Umbilical cord (tissue), 2 donors: ENCODE results near the gene PLCL1. TPM values are rescaled to one million over a fixed set of nuclear protein-coding genes. Genes with fewer than 3 reads are reported as not detected.

ENCODE experiments used
- DNase-seq: peaks from one replicate; pipeline ENCODE4 v3.0.0-alpha.2; 2015; ENCODE audit warnings: low spot score
- total RNA-seq: library from RNA; depleted of rRNA; stranded (reverse); fragments of >200 nt; gene quantifications from one replicate; pipeline ENCODE4 v1.2.3, GENCODE V29; 2014; ENCODE audit warnings: low replicate concordance; ENCODE audit not compliant: insufficient read depth

PLCL1 gene
- total RNA-seq, 1 donor from 2014 or later = 13.5 TPM

- peak; percentile 14 for DNase-seq
Observed at GRCh38 chr2:198114064-198114463, 309.7 kb downstream of the PLCL1 start.

- no peak for DNase-seq
Observed at GRCh38 chr2:198115201-198115600, 310.8 kb downstream of the PLCL1 start.

- DNase-seq = peak; percentile 77
Observed at GRCh38 chr2:198116756-198117155, 312.4 kb downstream of the PLCL1 start.

GRCh38 chr2:198117406-198118041, 313.1 kb downstream of the PLCL1 start:
- DNase-seq = no peak

- peak; percentile 73 for DNase-seq
Observed at GRCh38 chr2:198127627-198128026, 323.2 kb downstream of the PLCL1 start.

- DNase-seq = no peak
Observed at GRCh38 chr2:198129609-198130008, 325.2 kb downstream of the PLCL1 start.

- no peak for DNase-seq
Observed at GRCh38 chr2:198134293-198134955, 330.0 kb downstream of the PLCL1 start.

GRCh38 chr2:198135481-198135934, 331.1 kb downstream of the PLCL1 start:
- peak; percentile 56 for DNase-seq

- DNase-seq = no peak
Observed at GRCh38 chr2:198136142-198136541, 331.7 kb downstream of the PLCL1 start.

- no peak for DNase-seq
Observed at GRCh38 chr2:198137733-198138132, 333.3 kb downstream of the PLCL1 start.

GRCh38 chr2:198141726-198142125, 337.3 kb downstream of the PLCL1 start:
- DNase-seq = no peak

- no peak for DNase-seq
Observed at GRCh38 chr2:198143156-198143555, 338.8 kb downstream of the PLCL1 start.

GRCh38 chr2:198143793-198144192, 339.4 kb downstream of the PLCL1 start:
- DNase-seq = no peak

- no peak for DNase-seq
Observed at GRCh38 chr2:198144660-198145059, 340.3 kb downstream of the PLCL1 start.

GRCh38 chr2:198146346-198146940, 342.1 kb downstream of the PLCL1 start:
- no peak for DNase-seq

- DNase-seq = no peak
Observed at GRCh38 chr2:198157314-198157713, 352.9 kb downstream of the PLCL1 start.

GRCh38 chr2:198161151-198161550, 356.8 kb downstream of the PLCL1 start:
- no peak for DNase-seq

- no peak for DNase-seq
Observed at GRCh38 chr2:198162276-198162675, 357.9 kb downstream of the PLCL1 start.

- DNase-seq = no peak
Observed at GRCh38 chr2:198164843-198165242, 360.4 kb downstream of the PLCL1 start.

- DNase-seq = no peak
Observed at GRCh38 chr2:198165289-198165688, 360.9 kb downstream of the PLCL1 start.

- DNase-seq = no peak
Observed at GRCh38 chr2:198167346-198167745, 363.0 kb downstream of the PLCL1 start.

GRCh38 chr2:198168651-198169050, 364.3 kb downstream of the PLCL1 start:
- no peak for DNase-seq

GRCh38 chr2:198173242-198173641, 368.8 kb downstream of the PLCL1 start:
- DNase-seq = peak; percentile 38
